ENCODE data around the gene C12orf76. TPM values are rescaled to one million over a fixed set of nuclear protein-coding genes. Genes with fewer than 3 reads are reported as not detected.
"Not testable (repeated sequence)": the region's sequence is repeated elsewhere in the genome, so short reads cannot be mapped to it uniquely, and the experiment has no call there.

C12orf76 gene
- polyA plus RNA-seq, 1 donor from 2014 or later: 227 TPM

GRCh38 chr12:110088936-110089335, 40.6 kb upstream of the C12orf76 start:
- no peak for TF ChIP-seq EP300 (conservative IDR thresholded peaks at IDR 0.05; ENCODE audit: poor library complexity, severe bottlenecking)
- TF ChIP-seq RAD21 (conservative IDR thresholded peaks at IDR 0.05): no peak
- no peak for TF ChIP-seq POLR2AphosphoS5 (IDR thresholded peaks at IDR 0.05)
- no peak for TF ChIP-seq TAF1 (IDR thresholded peaks at IDR 0.05; ENCODE audit: low read depth)
- no peak for TF ChIP-seq SMC3 (conservative IDR thresholded peaks at IDR 0.05; ENCODE audit: poor library complexity)
- no peak for TF ChIP-seq REST (IDR thresholded peaks at IDR 0.05; ENCODE audit: borderline replicate concordance)
- TF ChIP-seq EZH2 (IDR thresholded peaks at IDR 0.05; ENCODE audit: borderline replicate concordance, insufficient read depth, low read length, poor library complexity, severe bottlenecking): no peak
- TF ChIP-seq CTCF (IDR thresholded peaks at IDR 0.05; ENCODE audit: poor library complexity, severe bottlenecking): no peak
- TF ChIP-seq MXI1 (conservative IDR thresholded peaks at IDR 0.05; ENCODE audit: poor library complexity, severe bottlenecking): no peak
- Histone ChIP-seq H3K9ac (ENCODE audit: low read length) (no peak overlapping the region), H3K4me2 (ENCODE audit: low read length) (no peak overlapping the region), H2AFZ (ENCODE audit: low read depth, low read length) (no peak overlapping the region), H3K9me3 (ENCODE audit: low read length) (no peaks in the 10 kb centered on the region), H3K36me3 (ENCODE audit: insufficient read depth, low read length) (no peaks in the 10 kb centered on the region), H3K79me2 (replicated peaks; ENCODE audit: insufficient read depth, low read length) (no peaks in the 10 kb centered on the region), H3K27ac (ENCODE audit: low read length) (no peak overlapping the region), H3K27me3 (ENCODE audit: insufficient read depth, low read depth, low read length) (no peaks in the 10 kb centered on the region), H3F3A (ENCODE audit: insufficient read depth, low read length, poor library complexity, severe bottlenecking) (no peaks in the 10 kb centered on the region), H3K4me3 (ENCODE audit: low read length) (no peak overlapping the region), H4K20me1 (ENCODE audit: insufficient read depth) (no peaks in the 10 kb centered on the region), H3K9me2 (ENCODE audit: insufficient read depth, low read length) (no peaks in the 10 kb centered on the region)

- not testable (repeated sequence) for H3K36me3 ChIP-seq (ENCODE audit: insufficient read depth, low read length); H3K27me3 ChIP-seq (ENCODE audit: insufficient read depth, low read depth, low read length); H3K27ac ChIP-seq (ENCODE audit: low read length); H3K9me2 ChIP-seq (ENCODE audit: insufficient read depth, low read length); H3F3A ChIP-seq (ENCODE audit: insufficient read depth, low read length, poor library complexity, severe bottlenecking); H4K20me1 ChIP-seq (ENCODE audit: insufficient read depth); H2AFZ ChIP-seq (ENCODE audit: low read depth, low read length); H3K9me3 ChIP-seq (ENCODE audit: low read length); H3K4me3 ChIP-seq (ENCODE audit: low read length); H3K79me2 ChIP-seq (replicated peaks; ENCODE audit: insufficient read depth, low read length); H3K4me2 ChIP-seq (ENCODE audit: low read length); H3K9ac ChIP-seq (ENCODE audit: low read length)
Observed at GRCh38 chr12:110088216-110088615, 39.9 kb upstream of the C12orf76 start.

Data from neural cell (in vitro differentiated cells).